Astrocyte (in vitro differentiated cells and primary cell): Measurements from ENCODE around the gene PLXNC1. TPM values are rescaled to one million over a fixed set of nuclear protein-coding genes. Genes with fewer than 3 reads are reported as not detected.

Source experiments
- DNase-seq: peaks from one replicate; pipeline ENCODE4 v3.0.0-alpha.2; 2010; ENCODE audit warnings: low read depth
- FAIRE-seq: peaks from 2 replicates; lab custom pipeline; 2011; peaks lifted over from hg19 to GRCh38; lab: Jason Lieb, UNC
- H2AFZ ChIP-seq: 2 replicates; pipeline ENCODE4 v1.6.0; 2012; ENCODE audit warnings: low read depth, low read length, inconsistent platforms
- H3K27ac ChIP-seq: 2 replicates; pipeline ENCODE4 v1.5.1; 2011; ENCODE audit warnings: low read depth, low read length, inconsistent platforms
- H3K27me3 ChIP-seq: 2 replicates; pipeline ENCODE4 v1.6.0; 2011; ENCODE audit warnings: low read length, inconsistent platforms; ENCODE audit not compliant: insufficient read depth
- H3K36me3 ChIP-seq: 2 replicates; pipeline ENCODE4 v1.5.1; 2011; ENCODE audit warnings: low read length, inconsistent platforms; ENCODE audit not compliant: insufficient read depth
- H3K4me1 ChIP-seq: 2 replicates; pipeline ENCODE4 v1.5.1; 2011; ENCODE audit warnings: low read length, inconsistent platforms; ENCODE audit not compliant: insufficient read depth
- H3K4me2 ChIP-seq: 2 replicates; pipeline ENCODE4 v1.6.0; 2012; ENCODE audit warnings: low read length, inconsistent platforms
- H3K4me3 ChIP-seq: 2 replicates; pipeline ENCODE4 v1.5.1; 2011; ENCODE audit warnings: low read depth, mild to moderate bottlenecking, low read length, inconsistent platforms; ENCODE audit not compliant: insufficient read depth
- H3K79me2 ChIP-seq: 2 replicates; pipeline ENCODE4 v1.6.0; 2012; ENCODE audit warnings: mild to moderate bottlenecking, low read length, inconsistent platforms; ENCODE audit not compliant: insufficient read depth
- H3K9ac ChIP-seq: 2 replicates; pipeline ENCODE4 v1.6.0; 2012; ENCODE audit warnings: mild to moderate bottlenecking, low read length, inconsistent platforms
- H3K9me3 ChIP-seq: 2 replicates; pipeline ENCODE4 v1.5.1; 2012; ENCODE audit warnings: low read depth, mild to moderate bottlenecking, low read length, inconsistent platforms; ENCODE audit not compliant: insufficient read depth
- H4K20me1 ChIP-seq: 2 replicates; pipeline ENCODE4 v1.6.0; 2012; ENCODE audit warnings: low read length, inconsistent platforms; ENCODE audit not compliant: insufficient read depth
- H3K27ac Mint-ChIP-seq: one replicate; pipeline ENCODE4 v1.8.0; 2021; ENCODE audit warnings: mild to moderate bottlenecking, mixed read lengths; ENCODE audit not compliant: unreplicated experiment
- H3K27me3 Mint-ChIP-seq: one replicate; pipeline ENCODE4 v1.8.0; 2021; ENCODE audit warnings: low read depth, mixed read lengths; ENCODE audit not compliant: unreplicated experiment
- H3K36me3 Mint-ChIP-seq: one replicate; pipeline ENCODE4 v1.8.0; 2021; ENCODE audit warnings: low read depth, mixed read lengths; ENCODE audit not compliant: unreplicated experiment
- H3K4me1 Mint-ChIP-seq: one replicate; pipeline ENCODE4 v1.8.0; 2021; ENCODE audit warnings: low read depth, mixed read lengths; ENCODE audit not compliant: unreplicated experiment
- H3K4me3 Mint-ChIP-seq: one replicate; pipeline ENCODE4 v1.8.0; 2021; ENCODE audit warnings: mild to moderate bottlenecking, moderate library complexity, mixed read lengths; ENCODE audit not compliant: unreplicated experiment
- H3K9me3 Mint-ChIP-seq: one replicate; pipeline ENCODE4 v1.8.0; 2021; ENCODE audit warnings: mild to moderate bottlenecking, mixed read lengths; ENCODE audit not compliant: unreplicated experiment
- CTCF ChIP-seq: IDR thresholded peaks from 2 replicates; pipeline ENCODE4 v1.5.1; 2011; ENCODE audit warnings: low read depth, mild to moderate bottlenecking, inconsistent platforms, low read length, moderate library complexity; ENCODE audit not compliant: insufficient read depth
- EZH2 ChIP-seq: IDR thresholded peaks from 2 replicates; pipeline ENCODE4 v1.6.1; 2012; ENCODE audit warnings: mild to moderate bottlenecking, low read length, inconsistent platforms; ENCODE audit not compliant: insufficient read depth
- total RNA-seq: library from RNA; stranded (reverse); gene quantifications from 2 replicates; pipeline ENCODE4 v1.2.1, GENCODE V29; 2021

The PLXNC1 gene
- total RNA-seq, 1 donor from 2014 or later, result 6.9 TPM

GRCh38 chr12:94109160-94109559 lies 39.2 kb upstream of the PLXNC1 start:
- no peaks in the 10 kb centered on the region for H3K27me3 ChIP-seq
- peak overlapping the region; percentile 57 for H2AFZ ChIP-seq
- H3K4me1 Mint-ChIP-seq, result peaks cover 13% of the 10 kb centered on the region
- no peaks in the 10 kb centered on the region for H3K79me2 ChIP-seq
- FAIRE-seq (no peak), DNase-seq (peak; percentile 62)
- H3K4me1 ChIP-seq, result no peaks in the 10 kb centered on the region
- no peak overlapping the region for H3K4me3 Mint-ChIP-seq
- H3K9me3 Mint-ChIP-seq, result no peaks in the 10 kb centered on the region
- no peak overlapping the region for H3K9ac ChIP-seq
- no peak overlapping the region for H3K27ac ChIP-seq
- no peaks in the 10 kb centered on the region for H3K36me3 ChIP-seq
- H3K4me2 ChIP-seq, result peak overlapping the region; percentile 54
- H3K36me3 Mint-ChIP-seq, result no peaks in the 10 kb centered on the region
- H4K20me1 ChIP-seq, result no peaks in the 10 kb centered on the region
- no peak overlapping the region for H3K27ac Mint-ChIP-seq
- no peaks in the 10 kb centered on the region for H3K9me3 ChIP-seq
- H3K27me3 Mint-ChIP-seq, result peaks cover 21% of the 10 kb centered on the region
- no peak overlapping the region for H3K4me3 ChIP-seq
- no peak for TF ChIP-seq EZH2
- no peak for TF ChIP-seq CTCF

- Histone ChIP-seq H3K79me2 (no peaks in the 10 kb centered on the region), H3K36me3 (no peaks in the 10 kb centered on the region), H3K27ac (no peak overlapping the region), H4K20me1 (no peaks in the 10 kb centered on the region), H3K27me3 (no peaks in the 10 kb centered on the region), H3K9ac (no peak overlapping the region), H3K9me3 (no peaks in the 10 kb centered on the region), H3K4me3 (no peak overlapping the region), H2AFZ (no peak overlapping the region), H3K4me2 (no peak overlapping the region), H3K4me1 (no peaks in the 10 kb centered on the region)
- H3K4me1 Mint-ChIP-seq, result peaks cover 12% of the 10 kb centered on the region
- peaks cover 13% of the 10 kb centered on the region for H3K27me3 Mint-ChIP-seq
- no peaks in the 10 kb centered on the region for H3K9me3 Mint-ChIP-seq
- no peaks in the 10 kb centered on the region for H3K36me3 Mint-ChIP-seq
- DNase-seq (no peak), FAIRE-seq (no peak)
- TF ChIP-seq EZH2, result no peak
- no peak for TF ChIP-seq CTCF
- H3K27ac Mint-ChIP-seq, result no peak overlapping the region
- H3K4me3 Mint-ChIP-seq, result no peak overlapping the region
Measured at GRCh38 chr12:94110258-94110657, 38.1 kb upstream of the PLXNC1 start.

- Mint-ChIP-seq H3K27ac (no peak overlapping the region), H3K36me3 (no peaks in the 10 kb centered on the region), H3K4me1 (peaks cover 12% of the 10 kb centered on the region), H3K27me3 (peaks cover 7% of the 10 kb centered on the region), H3K4me3 (no peak overlapping the region), H3K9me3 (no peaks in the 10 kb centered on the region)
- Histone ChIP-seq H3K9ac (no peak overlapping the region), H3K4me1 (no peaks in the 10 kb centered on the region), H2AFZ (no peak overlapping the region), H4K20me1 (no peaks in the 10 kb centered on the region), H3K36me3 (no peaks in the 10 kb centered on the region), H3K4me2 (no peak overlapping the region), H3K27ac (no peak overlapping the region), H3K27me3 (no peaks in the 10 kb centered on the region), H3K9me3 (no peaks in the 10 kb centered on the region), H3K4me3 (no peak overlapping the region), H3K79me2 (no peaks in the 10 kb centered on the region)
- no peak for TF ChIP-seq EZH2
- no peak for TF ChIP-seq CTCF
- FAIRE-seq (no peak), DNase-seq (no peak)
Measured at GRCh38 chr12:94111302-94111701, 37.1 kb upstream of the PLXNC1 start.
